ENCODE measurements around the gene CCDC88B. TPM values are rescaled to one million over a fixed set of nuclear protein-coding genes. Genes with fewer than 3 reads are reported as not detected.

CCDC88B gene
- total and polyA plus RNA-seq, 9 of the 15 experiments (the other 6 are each of a cell fraction or from before 2014, with no cell fraction given) = 0.13 to 18.1 (median 7.9) TPM

GRCh38 chr11:64358536-64358906 is 18.5 kb downstream of the CCDC88B start (continued):
- TF ChIP-seq ILF3 (IDR thresholded peaks at IDR 0.05; ENCODE audit: borderline replicate concordance) (no peak), ARID4B (CRISPR knock-in tag; IDR thresholded peaks at IDR 0.05) (no peak)

DNA sequence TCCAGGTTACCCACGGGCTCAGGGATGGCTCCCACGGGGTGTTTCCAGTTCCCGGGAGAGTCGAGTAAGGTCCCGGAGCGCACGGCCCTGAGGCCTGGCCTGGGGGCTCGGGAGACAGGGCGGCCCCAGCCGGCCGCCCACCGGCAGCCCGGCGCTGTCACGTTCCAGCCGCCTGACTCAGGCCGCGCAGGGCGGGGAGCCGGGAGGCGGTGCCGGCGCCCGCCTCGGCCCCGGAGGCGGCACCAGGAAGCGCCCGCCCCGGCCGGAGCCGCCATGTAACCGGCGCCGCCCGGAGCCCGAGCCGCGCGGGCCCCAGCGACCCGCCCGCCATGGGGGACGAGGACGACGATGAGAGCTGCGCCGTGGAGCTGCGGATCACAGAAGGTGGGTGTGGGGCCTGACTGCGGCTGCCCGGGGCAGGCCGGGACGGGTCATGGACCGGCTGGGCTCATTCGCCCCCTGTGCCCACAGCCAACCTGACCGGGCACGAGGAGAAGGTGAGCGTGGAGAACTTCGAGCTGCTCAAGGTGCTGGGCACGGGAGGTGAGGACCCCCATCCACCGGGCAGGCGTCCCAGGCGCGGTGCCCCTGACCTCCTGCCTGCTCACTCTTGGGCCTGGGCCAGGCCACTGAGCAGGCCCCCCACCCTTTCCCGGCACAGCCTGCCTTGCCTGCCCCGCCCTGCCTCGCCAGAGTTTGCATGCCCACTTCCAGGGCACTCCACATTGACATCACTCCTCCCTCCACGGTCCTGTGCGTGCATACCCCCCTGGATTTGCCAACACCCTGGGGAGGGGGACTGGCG is 19.1 kb downstream of the CCDC88B start, which contains the start of gene RPS6KA4:
Gene RPS6KA4, plus strand, starts transcription at position 256 of the 805 bp plus-strand sequence. Its CDS starts 74 bp downstream, at position 330.
- ATAC-seq (peak; percentile 85), FAIRE-seq (no peak), DNase-seq (ENCODE audit: extremely low read depth in 1 of 4, low spot score in 3 of 4) (peak; percentile 80 to 92 (median 90))
- Histone ChIP-seq H3K4me2 (ENCODE audit: insufficient read depth, low read length) (peak within 1 kb of the TSS; percentile 94), H3K4me3 (peak within 1 kb of the TSS; percentile 81), H2AFZ (ENCODE audit: low read depth, low read length) (peak within 1 kb of the TSS; percentile 95), H3K36me3 (ENCODE audit: control insufficient read depth, insufficient read depth, low read length) (peaks cover 40% of the 10 kb centered on the region; the same call in 2 of the 3 replicates), H3K27me3 (ENCODE audit: control insufficient read depth in 2 of 2, insufficient read depth in 2 of 2, low read length in 2 of 2) (no peaks in the 10 kb centered on the region), H4K20me1 (replicated peaks; ENCODE audit: control insufficient read depth, insufficient read depth, low read length) (no peaks in the 10 kb centered on the region), H3K9me3 (replicated peaks; ENCODE audit: control insufficient read depth, insufficient read depth, low read depth, low read length) (no peaks in the 10 kb centered on the region), H3K9me1 (ENCODE audit: control insufficient read depth, insufficient read depth, low read length) (peaks cover 3% of the 10 kb centered on the region), H3K27ac (ENCODE audit: extremely low read depth, low read depth, low read length) (peak within 1 kb of the TSS; percentile 91), H3K9ac (ENCODE audit: insufficient read depth in 1 of 2, low read depth in 2 of 2, low read length in 2 of 2) (peak within 1 kb of the TSS; percentile 88 to 97), H3K4me1 (replicated peaks in 1 of 2; ENCODE audit: control insufficient read depth in 2 of 2, insufficient read depth in 2 of 2, low read length in 2 of 2) (peaks cover 34 to 62% of the 10 kb centered on the region in 2 experiments), H3K79me2 (ENCODE audit: control insufficient read depth, insufficient read depth, low read length) (peaks cover 24% of the 10 kb centered on the region)
- in situ Hi-C loops (cut with MboI) (loop anchor here (5.0 kb wide), 1 partner anchor 298 kb away; no protein-coding TSS in a partner anchor), intact Hi-C loops (cut with micrococcal nuclease) (loop anchor here (5.0 kb wide), 7 partner anchors 48 to 288 kb away; partner anchors contain the start of genes FERMT3 and STIP1)
- POLR2A ChIA-PET = interaction anchor here (0.6 to 1.3 kb wide), 4 partner anchors 8 to 294 kb away, joined by 3 to 5 read pairs (median 4); no protein-coding TSS in a partner anchor
- WGBS (ENCODE audit: insufficient coverage, low coverage, missing lambda C conversion rate) = 1% methylated on average over 41 of the region's 70 CpGs
- TSS peak; percentile 33 for BruUV-seq (replicated peaks)
- CTCF ChIA-PET (ENCODE audit: low intra/inter-chr PET ratio) = no interaction called here
- TF ChIP-seq SIN3A (IDR thresholded peaks at IDR 0.05; ENCODE audit: borderline replicate concordance in 2 of 2, control insufficient read depth in 1 of 2, low read depth in 2 of 2, low read length in 2 of 2) (peak; percentile 40 to 68; a peak in 2 of 4 replicates), ZBTB17 (CRISPR knock-in tag; IDR thresholded peaks at IDR 0.05) (0 out of 2 replicates have a peak, but pooled peaks have one; percentile 28), ETS1 (conservative IDR thresholded peaks at IDR 0.05; ENCODE audit: control insufficient read depth, low read depth, low read length) (peak; percentile 70; the same call in 1 of the 2 replicates), HIVEP1 (CRISPR knock-in tag; IDR thresholded peaks at IDR 0.05) (no peak), YY1 (IDR thresholded peaks at IDR 0.05; ENCODE audit: borderline replicate concordance in 1 of 3, control insufficient read depth in 1 of 3, extremely low read depth in 1 of 3, insufficient read depth in 3 of 3, insufficient read length in 1 of 3, insufficient replicate concordance in 2 of 3, low read depth in 1 of 3, low read length in 2 of 3) (peak; percentile 37 to 90 (median 88)), ELF1 (tag; IDR thresholded peaks at IDR 0.05) (peak; percentile 76), ZNF274 (IDR thresholded peaks at IDR 0.05; ENCODE audit: borderline replicate concordance, low read depth, low read length) (no peak), ATF7 (IDR thresholded peaks at IDR 0.05) (peak; percentile 58; the same call in 1 of the 2 replicates), POLR2B (IDR thresholded peaks at IDR 0.05; ENCODE audit: low read depth, partially characterized antibody) (peak; percentile 34)
